Renal cortical epithelial cell (primary cell): ENCODE data around the gene EAF2. TPM values are rescaled to one million over a fixed set of nuclear protein-coding genes. Genes with fewer than 3 reads are reported as not detected.
"Not testable (repeated sequence)": the region's sequence is repeated elsewhere in the genome, so short reads cannot be mapped to it uniquely, and the experiment has no call there.

ENCODE experiments used
- DNase-seq: peaks from one replicate; pipeline ENCODE4 v3.0.0-alpha.2; 2011; ENCODE audit warnings: low read depth
- total RNA-seq: library from RNA; depleted of rRNA; stranded (reverse); fragments of >200 nt; gene quantifications from 2 replicates; pipeline ENCODE4 v1.2.3, GENCODE V29; 2014

EAF2 gene
- 3.0 and 4.0 TPM in 2 replicates for total RNA-seq

GRCh38 chr3:121834671-121835464, at the start of gene EAF2, which contains the start of gene IQCB1:
Gene EAF2, plus strand, starts transcription at chr3:121835209. Its CDS starts 77 bp downstream, at chr3:121835286.
Gene IQCB1, minus strand, starts transcription at chr3:121835060. Its CDS starts 6,100 bp downstream, at chr3:121828960.
- DNase-seq, result peak; percentile 90

GRCh38 chr3:121786485-121786884, 48.5 kb upstream of the EAF2 start:
- no peak for DNase-seq

GRCh38 chr3:121793078-121793477, 41.9 kb upstream of the EAF2 start:
- no peak for DNase-seq

- DNase-seq, result no peak
These were observed 40.6 kb upstream of the EAF2 start for GRCh38 chr3:121794264-121794983.

- no peak for DNase-seq
These were observed 38.0 kb upstream of the EAF2 start for GRCh38 chr3:121796970-121797369.

- DNase-seq, result no peak
These were observed 34.1 kb upstream of the EAF2 start for GRCh38 chr3:121800906-121801305.

GRCh38 chr3:121803771-121804320, 31.2 kb upstream of the EAF2 start:
- DNase-seq, result no peak

GRCh38 chr3:121809249-121809648, 25.8 kb upstream of the EAF2 start:
- DNase-seq, result no peak

- no peak for DNase-seq
These were observed 17.3 kb upstream of the EAF2 start for GRCh38 chr3:121817753-121818152.

GRCh38 chr3:121818578-121818977, 16.4 kb upstream of the EAF2 start:
- DNase-seq, result no peak

- no peak for DNase-seq
These were observed 15.8 kb upstream of the EAF2 start for GRCh38 chr3:121819236-121819635.

- DNase-seq, result no peak
These were observed 13.4 kb upstream of the EAF2 start for GRCh38 chr3:121821421-121822199.

- DNase-seq, result no peak
These were observed 12.0 kb upstream of the EAF2 start for GRCh38 chr3:121822973-121823372.

GRCh38 chr3:121834157-121834670, 795 bp upstream of the EAF2 start:
- peak; percentile 35 for DNase-seq

- peak; percentile 6 for DNase-seq
These were observed 424 bp downstream of the EAF2 start for GRCh38 chr3:121835465-121835801.

- DNase-seq, result no peak
These were observed 1.1 kb downstream of the EAF2 start for GRCh38 chr3:121836064-121836463.

GRCh38 chr3:121836481-121836880, 1.5 kb downstream of the EAF2 start:
- DNase-seq, result no peak

GRCh38 chr3:121839962-121840361, 5.0 kb downstream of the EAF2 start:
- DNase-seq, result no peak

GRCh38 chr3:121844892-121845291, 9.9 kb downstream of the EAF2 start:
- no peak for DNase-seq

GRCh38 chr3:121852256-121852655, 17.2 kb downstream of the EAF2 start:
- DNase-seq, result no peak

- DNase-seq, result peak; percentile 43
These were observed 20.5 kb downstream of the EAF2 start for GRCh38 chr3:121855555-121855954.

- DNase-seq, result not testable (repeated sequence)
These were observed 22.8 kb downstream of the EAF2 start for GRCh38 chr3:121857778-121858177.
